ENCODE data around the gene KCNH2.

Gene KCNH2

GRCh38 chr7:150940431-150941102, 37.6 kb downstream of the KCNH2 start:
- Mint-ChIP-seq H3K27ac (ENCODE audit: low read depth) (no peak overlapping the region), H3K36me3 (ENCODE audit: insufficient read depth) (no peaks in the 10 kb centered on the region), H3K27me3 (peaks cover 5% of the 10 kb centered on the region), H3K4me3 (no peak overlapping the region), H3K4me1 (peaks cover 39% of the 10 kb centered on the region), H3K9me3 (no peaks in the 10 kb centered on the region)
- ATAC-seq (replicated peaks; ENCODE audit: extremely low read depth, poor library complexity, severe bottlenecking), result no peak
- DNase-seq (ENCODE audit: low spot score in 2 of 2), result no peak

DNA sequence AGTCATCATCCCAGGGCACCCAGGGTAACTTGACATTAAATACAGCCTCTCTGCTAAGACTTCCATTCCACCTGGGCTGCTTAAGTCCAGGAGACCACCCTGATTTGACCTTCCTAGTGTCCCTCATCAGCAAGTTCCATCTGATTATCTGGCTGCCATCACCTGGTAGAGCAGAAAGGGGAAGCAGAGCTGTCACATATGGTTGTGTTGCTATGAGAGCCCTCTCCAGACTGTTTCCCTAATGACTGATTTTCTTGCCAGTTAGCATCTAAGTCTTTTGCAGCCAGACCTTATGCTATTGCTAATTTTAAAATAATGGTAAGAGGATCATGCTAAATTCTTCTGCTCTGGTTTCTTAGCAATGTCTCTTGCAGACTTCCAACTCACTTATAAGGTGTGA, 38.7 kb downstream of the KCNH2 start:
- DNase-seq (ENCODE audit: low spot score in 2 of 2) (no peak), ATAC-seq (replicated peaks; ENCODE audit: extremely low read depth, poor library complexity, severe bottlenecking) (no peak)
- H3K27me3 Mint-ChIP-seq, result no peaks in the 10 kb centered on the region
- H3K4me3 Mint-ChIP-seq, result no peak overlapping the region
- peaks cover 39% of the 10 kb centered on the region for H3K4me1 Mint-ChIP-seq
- H3K36me3 Mint-ChIP-seq (ENCODE audit: insufficient read depth), result no peaks in the 10 kb centered on the region
- no peaks in the 10 kb centered on the region for H3K9me3 Mint-ChIP-seq
- H3K27ac Mint-ChIP-seq (ENCODE audit: low read depth), result no peak overlapping the region

- H3K27ac Mint-ChIP-seq (ENCODE audit: low read depth), result no peak overlapping the region
- no peak for ATAC-seq (replicated peaks; ENCODE audit: extremely low read depth, poor library complexity, severe bottlenecking)
Observed at GRCh38 chr7:150939052-150939451, 39.1 kb downstream of the KCNH2 start.

GRCh38 chr7:150938566-150938965, 39.6 kb downstream of the KCNH2 start:
- ATAC-seq (replicated peaks; ENCODE audit: extremely low read depth, poor library complexity, severe bottlenecking) (no peak), DNase-seq (ENCODE audit: low spot score in 2 of 2) (no peak)
- H3K36me3 Mint-ChIP-seq (ENCODE audit: insufficient read depth), result no peaks in the 10 kb centered on the region
- H3K9me3 Mint-ChIP-seq, result no peaks in the 10 kb centered on the region
- H3K4me3 Mint-ChIP-seq, result peak overlapping the region; percentile 70
- no peak overlapping the region for H3K27ac Mint-ChIP-seq (ENCODE audit: low read depth)
- H3K27me3 Mint-ChIP-seq, result no peaks in the 10 kb centered on the region
- peaks cover 38% of the 10 kb centered on the region for H3K4me1 Mint-ChIP-seq

More at GRCh38 chr7:150939052-150939451, 39.1 kb downstream of the KCNH2 start:
- H3K9me3 Mint-ChIP-seq, result no peaks in the 10 kb centered on the region
- no peak overlapping the region for H3K4me3 Mint-ChIP-seq
- no peaks in the 10 kb centered on the region for H3K27me3 Mint-ChIP-seq
- peaks cover 39% of the 10 kb centered on the region for H3K4me1 Mint-ChIP-seq
- no peak for DNase-seq (ENCODE audit: low spot score in 2 of 2)
- H3K36me3 Mint-ChIP-seq (ENCODE audit: insufficient read depth), result no peaks in the 10 kb centered on the region

DNA sequence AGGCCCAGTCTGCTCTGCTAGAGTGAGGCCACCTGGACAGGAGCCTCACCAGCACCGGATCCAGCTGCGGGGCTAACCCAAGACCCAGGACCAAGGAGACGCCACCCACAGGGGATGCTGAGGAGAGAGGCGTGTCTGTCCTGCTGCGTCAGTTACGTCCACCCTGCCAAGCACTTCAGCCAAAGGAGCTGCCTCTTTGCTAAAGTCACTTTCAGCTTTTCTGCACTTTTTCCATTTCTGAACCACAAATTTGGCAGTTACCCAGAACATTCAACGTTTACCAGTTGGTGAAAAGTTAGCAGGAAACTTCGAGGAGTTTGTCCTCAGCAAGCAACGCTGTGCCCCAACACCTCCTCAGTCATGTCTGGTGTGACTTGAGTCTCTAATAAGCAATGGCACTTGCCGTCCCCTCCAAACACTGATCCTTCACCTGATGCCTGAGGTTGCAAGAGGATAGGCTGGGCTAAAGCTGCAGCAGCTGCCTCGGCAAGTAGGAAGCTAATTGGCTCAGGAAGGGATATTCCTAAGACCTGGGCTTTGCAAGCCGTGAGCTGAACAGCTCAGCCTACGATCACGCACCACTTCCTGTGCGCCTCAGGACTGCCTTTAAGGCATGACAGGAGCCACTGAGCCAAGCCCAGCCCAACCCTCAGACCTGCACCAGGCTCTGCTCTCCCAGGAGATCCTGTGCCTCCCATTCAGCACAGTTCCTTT, 40.1 kb downstream of the KCNH2 start:
- ATAC-seq (replicated peaks; ENCODE audit: extremely low read depth, poor library complexity, severe bottlenecking), result peak; percentile 78
- Mint-ChIP-seq H3K27me3 (no peaks in the 10 kb centered on the region), H3K9me3 (no peaks in the 10 kb centered on the region), H3K36me3 (ENCODE audit: insufficient read depth) (no peaks in the 10 kb centered on the region), H3K27ac (ENCODE audit: low read depth) (no peak overlapping the region), H3K4me3 (peak overlapping the region; percentile 70), H3K4me1 (peaks cover 33% of the 10 kb centered on the region)
- no peak for DNase-seq (ENCODE audit: low spot score in 2 of 2)

GRCh38 chr7:150936018-150936417, 42.1 kb downstream of the KCNH2 start:
- ATAC-seq (replicated peaks; ENCODE audit: extremely low read depth, poor library complexity, severe bottlenecking) (no peak), DNase-seq (ENCODE audit: low spot score in 2 of 2) (no peak)
- Mint-ChIP-seq H3K27ac (ENCODE audit: low read depth) (no peak overlapping the region), H3K36me3 (ENCODE audit: insufficient read depth) (peaks cover 2% of the 10 kb centered on the region), H3K9me3 (no peaks in the 10 kb centered on the region), H3K4me3 (no peak overlapping the region), H3K27me3 (no peaks in the 10 kb centered on the region), H3K4me1 (peaks cover 25% of the 10 kb centered on the region)

DNA sequence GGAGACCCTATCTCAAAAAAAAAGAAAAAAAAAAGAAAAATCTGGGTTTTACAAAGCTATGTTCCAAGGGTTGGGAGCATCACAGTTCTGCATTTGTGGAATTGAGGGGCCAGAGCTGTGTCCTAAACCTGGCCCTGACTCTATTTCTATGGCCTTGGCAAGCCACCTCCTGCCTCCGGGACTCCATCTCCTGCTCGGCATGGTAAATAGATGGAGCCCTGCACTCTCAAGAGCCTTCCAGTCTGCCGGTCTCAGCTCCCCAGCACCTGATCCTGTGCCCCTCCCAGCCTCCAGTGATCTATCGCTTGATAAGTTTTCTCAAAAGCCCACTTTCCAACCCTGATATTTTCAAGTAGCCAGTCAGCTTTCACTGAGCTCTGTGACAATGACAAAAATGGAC, 43.0 kb downstream of the KCNH2 start:
- H3K27ac Mint-ChIP-seq (ENCODE audit: low read depth), result no peak overlapping the region
- ATAC-seq (replicated peaks; ENCODE audit: extremely low read depth, poor library complexity, severe bottlenecking), result no peak
- no peaks in the 10 kb centered on the region for H3K9me3 Mint-ChIP-seq

GRCh38 chr7:150934045-150934766, 43.9 kb downstream of the KCNH2 start:
- H3K27ac Mint-ChIP-seq (ENCODE audit: low read depth), result no peak overlapping the region
- H3K36me3 Mint-ChIP-seq (ENCODE audit: insufficient read depth), result peaks cover 2% of the 10 kb centered on the region
- ATAC-seq (replicated peaks; ENCODE audit: extremely low read depth, poor library complexity, severe bottlenecking) (no peak), DNase-seq (ENCODE audit: low spot score in 2 of 2) (no peak)
- no peaks in the 10 kb centered on the region for H3K9me3 Mint-ChIP-seq
- peaks cover 21% of the 10 kb centered on the region for H3K4me1 Mint-ChIP-seq
- no peaks in the 10 kb centered on the region for H3K27me3 Mint-ChIP-seq
- no peak overlapping the region for H3K4me3 Mint-ChIP-seq

More for the DNA sequence above, 43.0 kb downstream of the KCNH2 start:
- no peak for DNase-seq (ENCODE audit: low spot score in 2 of 2)
- no peak overlapping the region for H3K4me3 Mint-ChIP-seq
- H3K27me3 Mint-ChIP-seq, result no peaks in the 10 kb centered on the region
- H3K4me1 Mint-ChIP-seq, result peaks cover 25% of the 10 kb centered on the region
- H3K36me3 Mint-ChIP-seq (ENCODE audit: insufficient read depth), result peaks cover 2% of the 10 kb centered on the region

- H3K4me1 Mint-ChIP-seq, result peaks cover 6% of the 10 kb centered on the region
- no peak overlapping the region for H3K4me3 Mint-ChIP-seq
- no peak for DNase-seq (ENCODE audit: low spot score in 2 of 2)
- no peak overlapping the region for H3K27ac Mint-ChIP-seq (ENCODE audit: low read depth)
- peaks cover 8% of the 10 kb centered on the region for H3K27me3 Mint-ChIP-seq
- no peaks in the 10 kb centered on the region for H3K9me3 Mint-ChIP-seq
- peaks cover 2% of the 10 kb centered on the region for H3K36me3 Mint-ChIP-seq (ENCODE audit: insufficient read depth)
- ATAC-seq (replicated peaks; ENCODE audit: extremely low read depth, poor library complexity, severe bottlenecking), result no peak
Observed at GRCh38 chr7:150931199-150931869, 46.8 kb downstream of the KCNH2 start.

DNA sequence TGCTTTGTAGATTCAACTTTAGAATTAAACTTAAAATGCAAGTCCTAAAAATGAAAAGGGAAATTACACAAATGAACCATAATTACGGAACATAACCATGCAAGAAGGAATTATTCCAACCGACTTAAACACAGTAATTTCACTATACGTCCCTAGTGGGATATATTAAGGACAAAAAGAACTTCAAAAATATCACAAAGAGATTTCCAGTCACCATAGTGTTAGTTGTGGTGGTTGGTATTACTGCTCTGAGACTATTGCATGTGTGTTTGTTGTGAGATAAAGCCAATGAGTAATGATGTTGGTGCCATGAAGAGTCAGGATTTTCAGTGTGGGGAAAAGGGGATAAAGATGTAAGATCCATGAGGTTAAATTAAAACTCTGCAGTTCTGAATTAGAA, 49.6 kb downstream of the KCNH2 start:
- ATAC-seq (replicated peaks; ENCODE audit: extremely low read depth, poor library complexity, severe bottlenecking) (no peak), DNase-seq (ENCODE audit: low spot score in 2 of 2) (no peak)
- Mint-ChIP-seq H3K4me3 (no peak overlapping the region), H3K27ac (ENCODE audit: low read depth) (no peak overlapping the region), H3K4me1 (peaks cover 16% of the 10 kb centered on the region), H3K9me3 (no peaks in the 10 kb centered on the region), H3K36me3 (ENCODE audit: insufficient read depth) (peaks cover 2% of the 10 kb centered on the region), H3K27me3 (peaks cover 33% of the 10 kb centered on the region)

DNA sequence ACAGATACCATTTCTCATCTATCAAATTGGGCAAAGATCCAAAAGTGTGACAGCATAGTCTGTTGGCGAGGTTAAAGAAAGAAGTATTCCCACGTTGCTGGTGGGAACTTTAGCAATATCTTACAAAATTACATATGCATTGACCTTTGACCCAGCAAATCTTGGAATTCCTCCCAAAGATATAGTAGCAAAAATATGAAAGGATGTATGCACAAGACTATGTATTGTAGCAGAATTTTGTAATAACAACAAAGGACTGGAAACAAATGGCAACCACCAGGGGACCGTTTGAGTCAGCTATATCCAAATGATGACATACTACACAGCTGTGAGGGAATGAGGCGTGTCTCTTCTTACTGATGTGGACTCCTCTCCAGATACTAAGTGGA, 50.2 kb downstream of the KCNH2 start:
- H3K27me3 Mint-ChIP-seq, result peaks cover 33% of the 10 kb centered on the region
- DNase-seq (ENCODE audit: low spot score in 2 of 2) (no peak), ATAC-seq (replicated peaks; ENCODE audit: extremely low read depth, poor library complexity, severe bottlenecking) (no peak)
- peaks cover 2% of the 10 kb centered on the region for H3K36me3 Mint-ChIP-seq (ENCODE audit: insufficient read depth)
- no peaks in the 10 kb centered on the region for H3K9me3 Mint-ChIP-seq
- peaks cover 16% of the 10 kb centered on the region for H3K4me1 Mint-ChIP-seq
- H3K27ac Mint-ChIP-seq (ENCODE audit: low read depth), result no peak overlapping the region
- H3K4me3 Mint-ChIP-seq, result no peak overlapping the region

- ATAC-seq (replicated peaks; ENCODE audit: extremely low read depth, poor library complexity, severe bottlenecking) (no peak), DNase-seq (ENCODE audit: low spot score in 2 of 2) (no peak)
- no peak overlapping the region for H3K27ac Mint-ChIP-seq (ENCODE audit: low read depth)
- peaks cover 33% of the 10 kb centered on the region for H3K27me3 Mint-ChIP-seq
- peaks cover 16% of the 10 kb centered on the region for H3K4me1 Mint-ChIP-seq
- H3K4me3 Mint-ChIP-seq, result no peak overlapping the region
- H3K9me3 Mint-ChIP-seq, result no peaks in the 10 kb centered on the region
- peaks cover 2% of the 10 kb centered on the region for H3K36me3 Mint-ChIP-seq (ENCODE audit: insufficient read depth)
Observed at GRCh38 chr7:150927157-150927955, 50.8 kb downstream of the KCNH2 start.
